ENCODE measurements around the gene ZNF71. TPM values are rescaled to one million over a fixed set of nuclear protein-coding genes. Genes with fewer than 3 reads are reported as not detected.

The ZNF71 gene
- total RNA-seq, 2 experiments from 2014 or later: 2.2 TPM

GRCh38 chr19:56594446-56594782, 688 bp upstream of the ZNF71 start:
- peak overlapping the region; percentile 73 for H3K4me3 ChIP-seq (ENCODE audit: low read length)
- CTCF ChIA-PET: no interaction called here

DNA sequence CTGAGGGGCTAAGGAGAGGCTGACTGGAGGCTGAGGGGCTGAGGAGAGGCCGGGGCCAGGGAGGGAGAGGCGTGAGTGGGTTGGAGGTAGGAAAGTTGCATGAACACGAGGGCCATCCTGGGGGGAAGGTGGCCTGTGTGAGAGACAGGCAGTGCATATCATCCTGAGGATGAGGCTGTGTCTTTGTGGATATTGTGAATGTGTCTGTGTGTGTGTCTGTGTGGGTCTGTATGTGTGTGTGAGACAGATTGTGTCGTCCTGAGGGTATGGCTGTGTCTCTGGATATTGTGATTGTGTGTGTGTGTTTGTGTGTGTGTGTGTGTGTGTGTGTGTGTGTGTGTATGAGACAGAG, 422 bp downstream of the ZNF71 start:
- peak overlapping the region in 1 of 2 donors; percentile 62 for H3K27ac ChIP-seq (ENCODE audit: low read depth in 1 of 2, low read length in 2 of 2)
- intact Hi-C loops (cut with DNase I, micrococcal nuclease): loop anchor here in 1 of 2 experiments (1.0 to 10.0 kb wide), 5 partner anchors 28 to 1559 kb away; partner anchors contain the start of genes ZNF304, ZNF329, ZNF444 and ZNF470

More at GRCh38 chr19:56594446-56594782, 688 bp upstream of the ZNF71 start:
- no peak overlapping the region for H3K27ac ChIP-seq (ENCODE audit: low read depth in 1 of 2, low read length in 2 of 2)
- POLR2A ChIA-PET: interaction anchor here (1.0 to 1.4 kb wide), 3 partner anchors 21 to 191 kb away, joined by 3 to 4 read pairs (median 3); partner anchors contain the start of gene ZNF583
- Mint-ChIP-seq H3K27me3 (no peaks in the 10 kb centered on the region), H3K4me3 (peak overlapping the region; percentile 92), H3K27ac (peak overlapping the region; percentile 79), H3K36me3 (ENCODE audit: low read depth) (peaks cover 35% of the 10 kb centered on the region), H3K4me1 (ENCODE audit: low read depth) (peaks cover 24% of the 10 kb centered on the region), H3K9me3 (peaks cover 12% of the 10 kb centered on the region)
- peaks cover 25 to 26% of the 10 kb centered on the region in 2 experiments for H3K9me3 ChIP-seq (ENCODE audit: control insufficient read depth in 1 of 2, insufficient read depth in 1 of 2, low read length in 2 of 2)
- no peaks in the 10 kb centered on the region for H3K27me3 ChIP-seq (ENCODE audit: control insufficient read depth in 1 of 2, insufficient read depth in 2 of 2, low read length in 2 of 2)
- no peaks in the 10 kb centered on the region for H3K36me3 ChIP-seq (ENCODE audit: insufficient read depth, low read length)
- DNase-seq (no peak), ATAC-seq (ENCODE audit: poor library complexity) (no peak)
- peaks cover 19% of the 10 kb centered on the region for H3K4me1 ChIP-seq (ENCODE audit: insufficient read depth, low read length)
- intact Hi-C loops (cut with DNase I, micrococcal nuclease): loop anchor here (5.0 to 10.0 kb wide), 7 partner anchors 117 to 1560 kb away; partner anchors contain the start of genes ZNF304 (in 1 of the 2), ZNF329 (in 1 of the 2), ZNF444 (in 1 of the 2) and ZNF606 (in 1 of the 2)
- TF ChIP-seq CTCF (IDR thresholded peaks at IDR 0.05): no peak

DNA sequence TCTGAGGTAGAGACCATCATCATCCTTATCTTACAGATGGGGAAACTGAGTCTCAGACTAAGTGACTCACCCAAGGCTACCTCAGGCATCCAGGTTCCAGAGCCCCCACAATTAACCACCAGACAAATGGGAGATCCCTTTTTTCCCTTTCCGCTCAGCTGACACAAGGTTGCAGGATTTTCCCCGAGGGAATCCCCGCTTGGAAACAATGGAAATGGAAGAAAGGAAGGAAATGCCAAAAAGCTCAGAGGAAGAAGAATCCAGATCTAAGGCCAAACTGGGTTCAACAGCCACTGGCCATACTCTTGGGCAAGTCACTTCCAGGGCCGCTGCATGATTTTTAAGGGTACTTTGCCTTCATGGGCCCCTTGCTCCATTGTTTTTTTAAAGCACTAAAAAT, 1.6 kb downstream of the ZNF71 start:
- ChIA-PET POLR2A (no interaction called here), CTCF (no interaction called here)
- Mint-ChIP-seq H3K9me3 (peaks cover 7% of the 10 kb centered on the region), H3K36me3 (ENCODE audit: low read depth) (peaks cover 51% of the 10 kb centered on the region), H3K4me1 (ENCODE audit: low read depth) (peaks cover 35% of the 10 kb centered on the region), H3K27ac (no peak overlapping the region), H3K4me3 (peak overlapping the region; percentile 48), H3K27me3 (no peaks in the 10 kb centered on the region)
- ATAC-seq (ENCODE audit: poor library complexity) (no peak), DNase-seq (no peak)
- peaks cover 19% of the 10 kb centered on the region for H3K4me1 ChIP-seq (ENCODE audit: insufficient read depth, low read length)
- H3K27ac ChIP-seq (ENCODE audit: low read depth in 1 of 2, low read length in 2 of 2): no peak overlapping the region
- peaks cover 24% of the 10 kb centered on the region in 2 experiments for H3K9me3 ChIP-seq (ENCODE audit: control insufficient read depth in 1 of 2, insufficient read depth in 1 of 2, low read length in 2 of 2)
- H3K4me3 ChIP-seq (ENCODE audit: low read length): no peak overlapping the region
- no peak for TF ChIP-seq CTCF (IDR thresholded peaks at IDR 0.05)
- intact Hi-C loops (cut with DNase I, micrococcal nuclease): loop anchor here in 1 of 2 experiments (2.0 to 10.0 kb wide), 5 partner anchors 282 to 1558 kb away; partner anchors contain the start of genes ZNF304, ZNF329, ZNF444 and ZNF749
- peaks cover 11% of the 10 kb centered on the region for H3K36me3 ChIP-seq (ENCODE audit: insufficient read depth, low read length)
- H3K27me3 ChIP-seq (ENCODE audit: control insufficient read depth in 1 of 2, insufficient read depth in 2 of 2, low read length in 2 of 2): no peaks in the 10 kb centered on the region

More for the DNA sequence above, 422 bp downstream of the ZNF71 start:
- DNase-seq (no peak), ATAC-seq (ENCODE audit: poor library complexity) (peak; percentile 39)
- Mint-ChIP-seq H3K4me1 (ENCODE audit: low read depth) (peaks cover 26% of the 10 kb centered on the region), H3K4me3 (peak overlapping the region; percentile 92), H3K36me3 (ENCODE audit: low read depth) (peaks cover 39% of the 10 kb centered on the region), H3K9me3 (peaks cover 12% of the 10 kb centered on the region), H3K27ac (peak overlapping the region; percentile 79), H3K27me3 (no peaks in the 10 kb centered on the region)
- Histone ChIP-seq H3K4me1 (ENCODE audit: insufficient read depth, low read length) (peaks cover 19% of the 10 kb centered on the region), H3K27me3 (ENCODE audit: control insufficient read depth in 1 of 2, insufficient read depth in 2 of 2, low read length in 2 of 2) (no peaks in the 10 kb centered on the region), H3K4me3 (ENCODE audit: low read length) (peak overlapping the region; percentile 73), H3K9me3 (ENCODE audit: control insufficient read depth in 1 of 2, insufficient read depth in 1 of 2, low read length in 2 of 2) (peaks cover 16% of the 10 kb centered on the region in 2 experiments), H3K36me3 (ENCODE audit: insufficient read depth, low read length) (no peaks in the 10 kb centered on the region)
- TF ChIP-seq CTCF (IDR thresholded peaks at IDR 0.05): no peak
- ChIA-PET POLR2A (interaction anchor here (0.7 to 1.4 kb wide), 4 partner anchors 22 to 192 kb away, joined by 3 to 4 read pairs (median 4); partner anchors contain the start of genes ZNF471 and ZNF583), CTCF (no interaction called here)

Data from CD4-positive, alpha-beta T cell (primary cell).